Right atrium auricular region (tissue), 2 donors: ENCODE measurements around the gene AP2M1. TPM values are rescaled to one million over a fixed set of nuclear protein-coding genes. Genes with fewer than 3 reads are reported as not detected.

ENCODE experiments used
- DNase-seq: peaks from one replicate; pipeline ENCODE4 v3.0.0-alpha.2; 2019; ENCODE audit warnings: low spot score
- H3K27ac ChIP-seq, 2 donors: fragments of 200-600 bp; sonication (generic); 1 replicate in 1 of 2; 2 replicates in 1 of 2; pipeline ENCODE4 v1.5.1; 2016 to 2019
- H3K27me3 ChIP-seq, 2 donors: fragments of 200-600 bp; sonication (generic); one replicate each; pipeline versions ENCODE4 v1.5.1 to v1.6.0; 2017 to 2019
- H3K36me3 ChIP-seq: fragments of 200-600 bp; sonication (generic); one replicate; pipeline ENCODE4 v1.5.1; 2016
- H3K4me1 ChIP-seq, 2 donors: fragments of 200-600 bp; sonication (generic); one replicate each; pipeline versions ENCODE4 v1.5.1 to v1.6.0; 2017 to 2019
- H3K4me3 ChIP-seq, 2 donors: fragments of 200-600 bp; sonication (generic); 1 replicate in 1 of 2; 2 replicates in 1 of 2; pipeline ENCODE4 v1.5.1; 2017 to 2019; ENCODE audit warnings: mild to moderate bottlenecking in 1 of 2, moderate library complexity in 1 of 2
- H3K9me3 ChIP-seq, 2 donors: fragments of 200-600 bp; sonication (generic); one replicate each; pipeline ENCODE4 v1.5.1; 2019
- CTCF ChIP-seq, 2 donors: fragments of 200-600 bp; sonication (generic); IDR thresholded peaks; one replicate each; pipeline ENCODE4 v1.5.1; 2019; ENCODE audit warnings: antibody characterized with exemption in 2 of 2
- total RNA-seq, 2 donors: library from RNA; depleted of rRNA; stranded (reverse); fragments of >200 nt; gene quantifications; one replicate each; pipeline ENCODE4 v1.1.0, GENCODE V29; 2016

AP2M1 gene
- total RNA-seq, 2 donors from 2014 or later: 183 to 235 TPM

DNA sequence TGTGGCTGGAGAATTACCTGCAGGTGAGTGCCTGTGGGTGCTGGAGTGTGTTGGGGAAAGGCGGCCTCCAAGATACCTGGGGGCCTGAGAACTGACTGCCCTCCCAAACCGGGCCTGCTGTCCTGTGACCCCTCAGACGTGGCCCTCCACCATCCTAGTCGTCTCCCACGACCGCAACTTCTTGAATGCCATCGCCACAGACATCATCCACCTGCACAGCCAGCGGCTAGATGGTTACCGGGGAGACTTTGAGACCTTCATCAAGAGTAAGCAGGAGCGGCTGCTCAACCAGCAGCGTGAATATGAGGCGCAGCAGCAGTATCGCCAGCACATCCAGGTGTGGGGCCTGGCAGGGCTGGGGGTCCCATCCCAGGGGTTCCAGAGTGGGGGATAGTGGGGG, 14.8 kb downstream of the AP2M1 start:
- Histone ChIP-seq H3K4me1 (peaks cover 0 to 32% of the 10 kb centered on the region in 2 donors), H3K4me3 (no peak overlapping the region), H3K9me3 (no peaks in the 10 kb centered on the region), H3K36me3 (peaks cover 70% of the 10 kb centered on the region), H3K27me3 (no peaks in the 10 kb centered on the region), H3K27ac (no peak overlapping the region)
- no peak for DNase-seq
- TF ChIP-seq CTCF (IDR thresholded peaks at IDR 0.05): no peak

- H3K9me3 ChIP-seq: no peaks in the 10 kb centered on the region
- no peaks in the 10 kb centered on the region for H3K27me3 ChIP-seq
- H3K27ac ChIP-seq: no peak overlapping the region
- no peak overlapping the region for H3K4me3 ChIP-seq
- H3K4me1 ChIP-seq: peaks cover 0 to 10% of the 10 kb centered on the region in 2 donors
- no peak for TF ChIP-seq CTCF (IDR thresholded peaks at IDR 0.05)
- H3K36me3 ChIP-seq: peaks cover 83% of the 10 kb centered on the region
- no peak for DNase-seq
Observed at GRCh38 chr3:184192889-184193288, 18.2 kb downstream of the AP2M1 start.

DNA sequence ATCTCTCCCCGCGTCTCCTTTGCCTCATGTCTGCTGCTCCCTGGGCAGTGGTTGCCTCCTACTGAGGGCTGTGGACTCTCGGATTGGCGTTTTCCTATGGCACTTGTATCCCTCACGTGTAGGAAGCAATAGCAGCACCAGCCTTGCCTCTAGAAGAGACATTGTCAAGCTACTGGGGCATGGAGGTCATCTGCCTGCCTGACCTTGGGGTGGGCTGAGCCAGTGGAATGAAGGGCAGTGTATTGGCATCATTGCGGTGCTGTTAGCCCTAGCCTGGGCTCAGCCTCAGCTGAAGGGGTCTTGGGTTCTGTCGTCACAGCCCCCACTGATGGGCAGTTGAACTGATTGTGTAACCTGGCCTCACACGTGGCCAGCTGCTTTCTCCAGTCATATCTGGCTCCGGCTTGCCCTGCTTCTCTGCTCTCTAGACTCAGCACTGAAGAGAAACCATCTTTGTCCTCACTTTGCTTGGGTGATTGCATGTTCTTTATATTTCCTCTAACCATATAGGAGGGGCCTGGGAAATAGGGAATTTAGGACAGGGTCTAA, 19.4 kb downstream of the AP2M1 start:
- TF ChIP-seq CTCF (IDR thresholded peaks at IDR 0.05): no peak
- Histone ChIP-seq H3K36me3 (peaks cover 71% of the 10 kb centered on the region), H3K27ac (no peak overlapping the region), H3K9me3 (no peaks in the 10 kb centered on the region), H3K27me3 (no peaks in the 10 kb centered on the region), H3K4me1 (no peaks in the 10 kb centered on the region), H3K4me3 (no peak overlapping the region)
- DNase-seq: no peak

DNA sequence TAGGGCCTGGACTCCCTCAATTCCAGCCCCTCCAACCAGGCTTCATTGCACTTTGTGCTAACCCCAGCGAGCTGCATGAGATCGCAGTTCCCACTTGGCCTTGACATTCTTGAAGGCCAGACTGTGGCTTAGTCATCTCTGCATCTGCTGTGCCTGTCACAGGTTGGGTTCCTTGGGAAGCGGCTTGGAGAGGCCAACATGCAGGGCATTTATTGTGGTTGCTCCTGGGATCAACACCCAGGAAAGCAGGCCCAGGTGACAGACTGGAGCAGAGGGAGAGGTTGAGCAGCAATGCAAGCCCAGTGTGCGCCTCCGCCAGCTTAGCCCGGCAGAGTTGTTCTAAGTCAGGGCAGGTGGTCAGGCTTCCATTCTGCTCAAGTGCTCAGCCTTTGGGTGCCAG, 21.9 kb downstream of the AP2M1 start:
- DNase-seq: no peak
- no peak overlapping the region for H3K27ac ChIP-seq
- no peaks in the 10 kb centered on the region for H3K9me3 ChIP-seq
- TF ChIP-seq CTCF (IDR thresholded peaks at IDR 0.05): no peak
- no peaks in the 10 kb centered on the region for H3K4me1 ChIP-seq
- no peaks in the 10 kb centered on the region for H3K27me3 ChIP-seq
- peaks cover 46% of the 10 kb centered on the region for H3K36me3 ChIP-seq
- H3K4me3 ChIP-seq: no peak overlapping the region

DNA sequence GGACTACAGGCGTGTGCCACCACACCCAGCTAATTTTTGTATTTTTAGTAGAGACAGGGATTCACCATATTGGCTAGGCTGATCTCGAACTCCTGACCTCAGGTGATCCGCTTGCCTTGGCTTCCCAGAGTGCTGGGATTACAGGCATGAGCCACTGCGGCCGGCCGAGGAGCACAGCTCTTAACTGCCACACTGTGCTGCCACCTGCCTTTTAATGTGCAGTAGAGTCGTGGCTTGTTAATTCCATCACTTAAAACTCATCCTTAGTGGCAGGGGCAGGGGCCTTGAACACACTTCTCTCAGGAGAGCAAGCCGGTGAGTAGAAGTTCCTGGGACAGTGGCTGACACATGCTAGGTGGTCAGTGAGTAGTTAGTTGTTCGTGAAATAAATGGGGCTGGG, 23.9 kb downstream of the AP2M1 start:
- Histone ChIP-seq H3K4me1 (no peaks in the 10 kb centered on the region), H3K4me3 (no peak overlapping the region), H3K36me3 (peaks cover 26% of the 10 kb centered on the region), H3K27me3 (no peaks in the 10 kb centered on the region), H3K27ac (no peak overlapping the region), H3K9me3 (no peaks in the 10 kb centered on the region)
- no peak for DNase-seq
- TF ChIP-seq CTCF (IDR thresholded peaks at IDR 0.05): no peak

DNA sequence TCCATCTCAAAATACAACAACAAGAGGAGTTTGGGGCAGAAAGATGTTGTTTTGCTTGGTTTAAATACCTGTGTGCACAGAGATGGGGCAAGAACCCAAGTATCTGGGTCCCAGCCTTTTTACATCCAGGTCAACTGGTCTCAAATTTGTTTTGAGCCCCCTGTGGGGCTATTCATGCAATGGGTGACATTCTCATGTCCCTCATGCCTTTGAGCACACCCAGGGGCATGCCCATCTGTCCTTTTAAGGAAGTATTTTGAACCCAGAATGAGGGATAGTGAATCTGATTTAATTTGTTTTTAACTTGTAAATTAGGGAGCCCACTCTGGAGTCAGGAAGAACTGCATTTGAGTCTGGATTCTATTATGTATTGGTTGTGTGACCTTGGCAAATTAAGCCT, 26.2 kb downstream of the AP2M1 start:
- H3K27ac ChIP-seq: no peak overlapping the region
- no peak for TF ChIP-seq CTCF (IDR thresholded peaks at IDR 0.05)
- no peak for DNase-seq
- H3K4me1 ChIP-seq: no peaks in the 10 kb centered on the region
- H3K36me3 ChIP-seq: peaks cover 4% of the 10 kb centered on the region
- H3K27me3 ChIP-seq: no peaks in the 10 kb centered on the region
- no peaks in the 10 kb centered on the region for H3K9me3 ChIP-seq
- no peak overlapping the region for H3K4me3 ChIP-seq
